Activated T-cell treated with anti-CD3 and anti-CD28 coated beads for 4 hours (primary cell): Measurements from ENCODE around the gene HPN.
A peak's percentile ranks its signal among the peaks of the same experiment; 100 is the strongest.

Experiments used
- DNase-seq: peaks from one replicate; pipeline ENCODE4 v3.0.0-alpha.2; 2020

The HPN gene

DNA sequence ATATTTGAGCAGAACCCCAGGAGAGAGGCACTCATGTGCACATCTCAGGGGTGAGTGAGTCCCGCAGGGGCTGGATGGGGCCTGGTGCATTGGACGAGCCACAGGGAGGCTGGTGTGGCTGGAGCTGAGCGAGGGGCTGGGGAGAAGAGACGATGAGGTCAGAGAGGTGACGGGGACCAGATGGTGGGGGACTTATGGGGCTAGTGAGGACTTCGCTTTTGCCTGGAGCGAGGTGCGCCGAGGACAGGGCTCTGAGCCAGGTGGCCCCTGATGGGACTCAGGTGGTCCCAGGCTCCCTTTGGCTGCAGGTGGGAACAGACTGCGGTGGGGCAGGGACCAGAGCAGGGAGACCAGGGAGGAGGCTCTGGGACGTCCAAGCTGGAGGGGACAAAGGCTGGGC lies 67.2 kb downstream of the HPN start:
- no peak for DNase-seq

DNA sequence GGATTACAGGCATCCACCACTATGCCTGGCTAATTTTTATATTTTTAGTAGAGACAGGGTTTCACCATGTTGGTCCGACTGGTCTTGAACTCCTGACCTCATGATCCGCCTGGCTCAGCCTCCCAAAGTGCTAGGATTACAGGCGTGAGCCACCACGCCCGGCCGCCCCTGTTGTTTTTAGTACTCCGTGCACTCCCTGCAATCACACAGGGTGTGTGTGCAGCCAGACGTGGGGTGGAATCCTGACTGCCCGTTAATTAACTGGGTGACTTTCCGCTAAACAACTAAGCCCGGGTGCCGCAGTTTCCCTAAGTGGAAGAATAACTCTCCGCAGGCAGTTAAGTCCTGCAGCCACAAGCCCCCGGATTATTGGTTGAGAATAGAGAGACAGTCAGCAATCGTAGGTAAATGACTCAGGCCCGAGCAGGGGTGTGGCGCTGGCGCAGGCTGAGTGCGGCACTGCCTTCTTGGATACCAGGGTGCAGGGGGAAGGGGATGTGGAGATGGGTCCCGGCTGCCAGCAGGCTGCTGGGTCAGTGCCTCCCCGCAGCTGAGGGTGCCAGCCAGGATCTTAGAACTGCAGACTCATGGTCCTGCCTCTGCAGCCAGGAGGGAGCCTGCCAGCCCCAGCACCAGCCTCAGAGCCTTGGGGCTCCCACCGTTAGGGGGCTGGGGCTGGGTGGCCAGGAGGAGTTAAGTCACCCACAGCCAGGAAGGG lies 68.0 kb downstream of the HPN start:
- no peak for DNase-seq

DNA sequence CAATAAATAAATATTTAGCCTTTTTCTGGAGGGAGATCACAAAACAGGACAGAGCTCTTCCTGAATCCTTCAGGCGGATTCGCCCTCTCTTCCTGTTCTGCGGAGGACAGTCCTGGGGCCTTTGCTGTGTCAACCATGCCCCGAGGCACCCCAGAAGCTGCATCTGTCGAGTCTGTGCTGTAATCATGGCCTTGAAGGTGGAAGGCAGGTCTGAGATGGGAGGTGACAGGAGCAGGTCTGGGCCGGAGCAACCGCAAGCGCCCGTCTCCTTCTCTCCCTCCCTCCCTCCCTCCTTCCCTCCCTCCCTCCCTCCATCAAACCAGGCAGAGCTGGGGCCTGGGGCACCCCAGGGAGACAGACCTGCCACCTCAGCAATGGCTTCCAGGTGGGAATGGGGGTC lies 69.5 kb downstream of the HPN start:
- DNase-seq, result no peak

DNA sequence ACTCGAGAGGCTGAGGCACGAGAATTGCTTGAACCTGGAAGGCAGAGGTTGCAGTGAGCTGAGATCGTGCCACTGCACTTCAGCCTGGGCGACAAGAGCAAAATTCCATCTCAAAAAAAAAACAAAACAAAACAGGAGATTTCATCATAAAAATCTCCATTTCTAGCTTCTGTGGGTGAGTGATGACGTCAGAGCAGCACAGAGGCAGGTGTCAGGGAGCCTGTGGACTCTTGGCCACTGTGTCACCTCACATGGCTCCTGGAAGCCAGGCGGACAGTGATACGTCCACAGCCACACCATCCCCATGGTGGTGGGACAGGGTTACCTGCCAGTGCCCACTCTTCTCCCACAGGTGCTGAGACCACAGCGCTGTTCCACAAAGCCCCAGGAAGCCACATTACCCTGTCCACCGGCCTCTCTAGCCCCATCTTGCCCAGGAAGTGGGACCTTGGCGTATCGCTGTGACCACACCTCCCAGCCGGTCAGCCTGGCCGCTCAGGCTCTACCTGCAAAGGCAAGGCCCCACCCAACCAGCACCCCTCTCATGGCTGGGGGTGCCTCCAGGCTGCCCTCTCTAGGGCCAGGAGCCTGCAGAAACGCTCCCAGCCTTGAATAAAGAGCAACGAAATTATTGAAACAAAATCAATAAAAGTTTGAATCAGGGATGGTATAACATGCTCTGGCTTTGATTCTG lies 71.6 kb downstream of the HPN start:
- no peak for DNase-seq

DNA sequence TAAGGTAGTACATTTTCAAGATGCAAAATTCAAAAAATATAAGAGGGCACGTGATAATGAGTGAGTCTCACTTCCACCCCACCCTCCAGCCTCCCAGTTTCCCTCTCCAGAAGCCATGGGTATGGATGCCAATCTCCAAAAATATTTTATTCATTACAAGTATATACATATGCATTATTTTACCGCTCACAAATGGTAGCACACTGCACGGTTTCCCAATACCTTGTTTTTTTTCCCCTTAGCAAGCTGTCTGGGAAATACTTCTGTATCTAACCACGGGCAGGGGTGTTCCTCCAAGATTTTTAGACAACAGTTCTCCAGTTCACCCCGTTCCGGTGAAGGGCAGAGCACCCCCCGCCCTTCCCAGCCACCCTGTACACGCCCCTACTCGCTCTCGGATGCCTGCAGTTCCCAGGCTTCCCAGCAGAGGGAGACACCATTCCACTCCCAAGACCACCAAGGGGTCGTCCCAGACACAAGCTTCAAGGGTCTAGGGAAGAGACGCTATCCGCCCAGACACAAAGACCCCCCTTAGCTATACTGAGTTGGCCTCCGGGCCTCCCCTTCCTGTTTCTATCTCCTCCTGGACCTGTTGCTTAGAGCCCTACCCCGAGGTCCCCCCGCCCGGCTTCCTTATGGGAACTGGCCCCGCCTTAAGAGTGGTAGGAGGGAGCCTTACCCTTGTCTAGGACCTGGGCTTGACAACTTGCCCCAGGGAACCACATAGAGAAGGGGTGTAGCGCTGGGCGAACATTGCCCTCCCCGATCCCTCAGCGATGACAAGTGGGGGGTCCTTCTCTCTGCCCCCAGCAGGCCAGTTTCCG lies 73.0 kb downstream of the HPN start:
- DNase-seq, result peak; percentile 58

DNA sequence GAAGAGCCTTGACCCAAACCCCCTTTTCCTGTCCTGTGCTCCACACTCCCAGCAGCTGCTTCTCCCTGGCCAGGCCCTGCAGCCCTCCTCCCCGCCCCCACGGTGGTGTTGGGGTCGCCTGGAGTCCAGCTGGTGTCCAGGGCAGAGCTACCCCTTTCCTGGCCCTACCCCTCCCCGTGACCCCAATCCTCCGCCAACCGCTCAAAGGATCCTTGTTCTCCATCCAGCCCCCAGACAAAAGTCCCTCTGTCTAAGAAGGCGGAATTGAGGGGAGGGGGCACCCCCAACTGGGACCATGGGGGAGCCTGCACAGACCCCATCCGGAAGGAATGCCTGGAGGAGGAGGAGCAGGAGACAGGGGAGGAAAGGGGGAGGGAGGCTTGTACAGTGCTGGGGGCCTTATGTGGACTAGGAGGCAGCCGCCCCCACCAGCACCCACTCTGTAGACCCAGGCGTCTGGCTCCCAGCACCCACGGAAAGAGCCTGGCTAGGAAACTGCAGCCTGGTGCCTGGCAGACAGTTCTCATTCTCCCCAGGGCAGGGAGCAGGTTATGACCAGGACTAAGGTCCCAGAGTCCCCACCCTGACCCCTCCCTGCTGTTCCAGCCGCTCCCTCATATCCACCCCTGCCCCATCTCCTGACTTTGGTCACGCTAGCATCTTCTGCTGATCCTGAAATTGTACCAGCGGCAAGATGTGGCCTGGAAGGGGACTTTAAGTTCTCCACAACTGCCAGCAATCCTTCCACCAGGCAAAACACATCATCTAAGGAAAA lies 73.8 kb downstream of the HPN start, which contains the start of gene FXYD3:
Gene FXYD3 (plus strand): TSS at position 647 of the 775 bp plus-strand sequence. CDS start 3,554 bp downstream, outside the sequence.
- DNase-seq, result no peak
